Stomach (tissue), 9 donors: ENCODE results near the gene DPP6. TPM values are rescaled to one million over a fixed set of nuclear protein-coding genes. Genes with fewer than 3 reads are reported as not detected.
A peak's percentile ranks its signal among the peaks of the same experiment; 100 is the strongest.

Experiments
- DNase-seq, 2 donors: peaks; one replicate each; pipeline versions ENCODE4 v3.0.0 to v3.0.0-alpha.2; 2013 to 2019
- H3K27ac ChIP-seq, 5 donors: fragments of 200-600 bp in 4 of 5; sonication (generic) in 4 of 5; one replicate each; pipeline ENCODE4 v1.5.1; 2013 to 2019; ENCODE audit warnings: mild to moderate bottlenecking in 1 of 5, moderate library complexity in 1 of 5
- H3K27me3 ChIP-seq, 3 donors: fragments of 200-600 bp; sonication (generic); one replicate each; pipeline ENCODE4 v1.5.1; 2017 to 2019; ENCODE audit warnings: mixed run types in 1 of 3
- H3K36me3 ChIP-seq, 4 donors: fragments of 200-600 bp; sonication (generic); 1 replicate in 3 of 4; 2 replicates in 1 of 4; pipeline ENCODE4 v1.5.1; 2016 to 2019
- H3K4me1 ChIP-seq, 4 donors: fragments of 200-600 bp; sonication (generic); one replicate each; pipeline ENCODE4 v1.5.1; 2016 to 2019
- H3K4me3 ChIP-seq, 4 donors: fragments of 200-600 bp; sonication (generic) in 3 of 4; one replicate each; pipeline ENCODE4 v1.5.1; 2016 to 2019; ENCODE audit warnings: mild to moderate bottlenecking in 1 of 4
- H3K9me3 ChIP-seq, 4 donors: fragments of 200-600 bp; sonication (generic); one replicate each; pipeline ENCODE4 v1.5.1; 2016 to 2019
- CTCF ChIP-seq, 7 experiments: fragments of 450-650 bp in 4 of 7; fragments of 200-600 bp in 3 of 7; sonication (generic) in 3 of 7; IDR thresholded peaks; one replicate each; pipeline ENCODE4 v1.5.1; 2016 to 2019; ENCODE audit warnings: antibody characterized with exemption in 7 of 7, control low read depth in 2 of 7, mild to moderate bottlenecking in 1 of 7
- EP300 ChIP-seq: sonication (generic); formaldehyde crosslinking; IDR thresholded peaks from one replicate; pipeline ENCODE4 v1.6.1; 2017; ENCODE audit warnings: antibody characterized with exemption
- POLR2A ChIP-seq, 4 donors: fragments of 450-650 bp; IDR thresholded peaks; one replicate each; pipeline ENCODE4 v1.6.1; 2016; ENCODE audit warnings: antibody characterized with exemption in 4 of 4, control low read depth in 2 of 4, mild to moderate bottlenecking in 1 of 4, moderate library complexity in 1 of 4
- POLR2AphosphoS5 ChIP-seq, 3 donors: sonication (generic); formaldehyde crosslinking; IDR thresholded peaks; one replicate each; pipeline ENCODE4 v1.6.1; 2016; ENCODE audit warnings: antibody characterized with exemption in 3 of 3
- WGBS, 5 donors: extraction: QIAGEN DNeasy Blood & Tissue Kit in 3 of 5; methylation state at CpG; one replicate each; pipeline versions ENCODE4 v1.1.5 to v1.1.7; 2013 to 2018; 5-methylcytosine and 5-hydroxymethylcytosine counted together
- intact Hi-C: fragments of 100-400 bp; cut with DNase I; formaldehyde crosslinking; loops from one replicate; pipeline ENCODE4 v1.15.1; 2023; ENCODE audit warnings: low total_unique reads
- polyA plus RNA-seq, 3 donors: library from polyadenylated mRNA; stranded (reverse); fragments of 200-250 nt; gene quantifications; one replicate each; pipeline ENCODE4 v1.2.3, GENCODE V29; 2013
- total RNA-seq, 5 donors: library from RNA; depleted of rRNA; stranded (reverse); fragments of >200 nt; gene quantifications; one replicate each; pipeline versions ENCODE4 v1.1.0 to v1.2.3, GENCODE V29; 2014 to 2016
- donor health status: healthy with polysubstance abuse.
- donor health status: Bipolar disorder and iron deficiency.
- donor health status: healthy.

DPP6 gene
- total and polyA plus RNA-seq, 8 donors = 0.15 to 29.8 (median 4.9) TPM

- no peaks in the 10 kb centered on the region for H3K4me1 ChIP-seq
- H3K4me3 ChIP-seq = no peak overlapping the region
- WGBS, 5 donors = 48 to 75% (median 60%) methylated on average over 3 of the region's 3 CpGs
- H3K36me3 ChIP-seq = no peaks in the 10 kb centered on the region
- no peak for TF ChIP-seq CTCF (IDR thresholded peaks at IDR 0.05)
- TF ChIP-seq POLR2A (IDR thresholded peaks at IDR 0.05) = no peak
- TF ChIP-seq EP300 = no peak
- no peak for TF ChIP-seq POLR2AphosphoS5 (IDR thresholded peaks at IDR 0.05)
- DNase-seq = no peak
- H3K27me3 ChIP-seq = no peaks in the 10 kb centered on the region
- intact Hi-C loops = no loop called here
- no peak overlapping the region for H3K27ac ChIP-seq
- peaks cover 0 to 10% (median 3%) of the 10 kb centered on the region in 4 donors for H3K9me3 ChIP-seq
These were observed 207.2 kb downstream of the DPP6 start for GRCh38 chr7:154259396-154259795.

GRCh38 chr7:154287356-154287755, 235.2 kb downstream of the DPP6 start:
- TF ChIP-seq POLR2A (IDR thresholded peaks at IDR 0.05) (no peak), CTCF (IDR thresholded peaks at IDR 0.05) (no peak), EP300 (no peak), POLR2AphosphoS5 (IDR thresholded peaks at IDR 0.05) (no peak)
- H3K27ac ChIP-seq = no peak overlapping the region
- H3K9me3 ChIP-seq = peaks cover 0 to 4% (median 0%) of the 10 kb centered on the region in 4 donors
- H3K4me3 ChIP-seq = no peak overlapping the region
- H3K27me3 ChIP-seq = no peaks in the 10 kb centered on the region
- 36 to 62% (median 44%) methylated on average over 8 of the region's 8 CpGs for WGBS, 5 donors
- intact Hi-C loops = no loop called here
- H3K4me1 ChIP-seq = no peaks in the 10 kb centered on the region
- peak in 1 of 2 donors; percentile 11 for DNase-seq
- no peaks in the 10 kb centered on the region for H3K36me3 ChIP-seq

- intact Hi-C loops = no loop called here
These were observed 236.9 kb downstream of the DPP6 start for GRCh38 chr7:154289119-154289518.

GRCh38 chr7:154296443-154296842, 244.2 kb downstream of the DPP6 start:
- DNase-seq = no peak
- no peak overlapping the region for H3K27ac ChIP-seq
- H3K4me1 ChIP-seq = no peaks in the 10 kb centered on the region
- intact Hi-C loops = no loop called here
- H3K36me3 ChIP-seq = no peaks in the 10 kb centered on the region
- H3K9me3 ChIP-seq = no peaks in the 10 kb centered on the region
- TF ChIP-seq EP300 = no peak
- TF ChIP-seq CTCF (IDR thresholded peaks at IDR 0.05) = no peak
- TF ChIP-seq POLR2AphosphoS5 (IDR thresholded peaks at IDR 0.05) = no peak
- TF ChIP-seq POLR2A (IDR thresholded peaks at IDR 0.05) = no peak
- WGBS, 5 donors = 63 to 82% (median 75%) methylated on average over 4 of the region's 4 CpGs
- no peaks in the 10 kb centered on the region for H3K27me3 ChIP-seq
- no peak overlapping the region for H3K4me3 ChIP-seq

More at GRCh38 chr7:154289119-154289518, 236.9 kb downstream of the DPP6 start:
- DNase-seq = no peak
- peaks cover 0 to 4% (median 0%) of the 10 kb centered on the region in 4 donors for H3K9me3 ChIP-seq
- no peak for TF ChIP-seq EP300
- no peak for TF ChIP-seq POLR2AphosphoS5 (IDR thresholded peaks at IDR 0.05)
- no peak for TF ChIP-seq CTCF (IDR thresholded peaks at IDR 0.05)
- no peak for TF ChIP-seq POLR2A (IDR thresholded peaks at IDR 0.05)
- H3K36me3 ChIP-seq = no peaks in the 10 kb centered on the region
- WGBS, 5 donors = 79 to 94% (median 84%) methylated on average over 5 of the region's 5 CpGs
- no peaks in the 10 kb centered on the region for H3K27me3 ChIP-seq
- no peaks in the 10 kb centered on the region for H3K4me1 ChIP-seq
- H3K4me3 ChIP-seq = no peak overlapping the region
- no peak overlapping the region for H3K27ac ChIP-seq
